Stimulated activated CD8-positive, alpha-beta memory T cell treated with anti-CD3 and anti-CD28 coated beads, Interleukin-12 subunit alpha, Interleukin-12 subunit beta, amount 100 ng/mL, for 4 hours (primary cell): ENCODE data around the gene KCNK18.
"Not testable (repeated sequence)": the region's sequence is repeated elsewhere in the genome, so short reads cannot be mapped to it uniquely, and the experiment has no call there.

ENCODE experiments used
- DNase-seq: peaks from one replicate; pipeline ENCODE4 v3.0.0-alpha.2; 2020; ENCODE audit warnings: low read depth

Gene KCNK18

DNA sequence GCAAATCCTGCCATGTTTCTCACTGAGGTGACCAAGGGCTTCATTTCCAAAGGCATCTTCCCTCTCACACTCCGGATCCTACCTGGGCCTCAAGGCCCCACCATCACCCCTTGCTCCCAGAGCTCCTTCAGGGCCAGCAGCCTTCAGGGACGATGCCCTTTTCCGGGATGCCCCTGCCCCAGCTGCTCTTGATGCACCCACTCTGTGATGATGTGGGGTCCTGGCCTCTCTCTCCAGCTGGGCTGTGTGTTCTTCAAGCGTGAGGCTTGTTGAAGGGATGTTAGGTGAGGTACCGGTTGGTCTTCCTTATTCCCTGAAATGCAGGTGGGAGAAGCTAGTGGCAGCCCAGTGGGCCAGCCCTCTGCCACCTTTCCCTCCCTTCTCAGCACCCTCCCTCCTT is 25.3 kb downstream of the KCNK18 start:
- DNase-seq, result no peak

DNA sequence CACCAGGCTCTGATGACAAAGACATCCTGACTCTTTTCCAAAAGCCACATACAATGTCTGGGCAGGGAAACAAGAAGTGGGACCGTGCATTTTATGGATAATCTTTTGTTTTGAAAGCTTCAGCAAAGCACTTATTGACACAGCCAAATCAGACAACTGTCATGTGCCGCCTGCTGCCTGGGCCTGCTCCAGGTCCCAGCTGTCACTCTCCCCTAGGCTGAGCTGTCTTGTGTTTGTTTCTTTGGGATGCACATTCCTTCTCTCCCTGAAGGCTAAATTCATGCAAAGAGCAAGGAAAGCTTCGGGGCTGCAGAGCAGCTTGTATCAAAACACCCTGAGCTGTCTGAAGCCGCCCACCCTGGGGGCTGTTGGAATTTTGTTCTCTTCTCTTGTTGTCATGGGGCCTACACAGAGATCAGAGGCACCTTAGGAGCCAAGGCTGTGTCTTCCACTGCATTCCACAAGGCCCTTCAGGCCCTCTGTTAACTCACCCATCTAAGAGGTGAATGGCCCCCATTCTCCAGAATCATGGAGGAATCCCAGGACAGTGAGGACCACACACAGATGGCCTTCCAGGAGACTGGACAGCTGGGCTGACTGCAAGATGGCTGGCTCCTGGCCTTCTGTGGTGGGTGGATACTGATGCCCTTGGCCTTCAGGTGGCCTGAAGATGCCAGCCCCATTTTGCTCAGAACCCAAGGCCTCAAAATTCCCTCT is 25.8 kb downstream of the KCNK18 start:
- DNase-seq, result no peak

DNA sequence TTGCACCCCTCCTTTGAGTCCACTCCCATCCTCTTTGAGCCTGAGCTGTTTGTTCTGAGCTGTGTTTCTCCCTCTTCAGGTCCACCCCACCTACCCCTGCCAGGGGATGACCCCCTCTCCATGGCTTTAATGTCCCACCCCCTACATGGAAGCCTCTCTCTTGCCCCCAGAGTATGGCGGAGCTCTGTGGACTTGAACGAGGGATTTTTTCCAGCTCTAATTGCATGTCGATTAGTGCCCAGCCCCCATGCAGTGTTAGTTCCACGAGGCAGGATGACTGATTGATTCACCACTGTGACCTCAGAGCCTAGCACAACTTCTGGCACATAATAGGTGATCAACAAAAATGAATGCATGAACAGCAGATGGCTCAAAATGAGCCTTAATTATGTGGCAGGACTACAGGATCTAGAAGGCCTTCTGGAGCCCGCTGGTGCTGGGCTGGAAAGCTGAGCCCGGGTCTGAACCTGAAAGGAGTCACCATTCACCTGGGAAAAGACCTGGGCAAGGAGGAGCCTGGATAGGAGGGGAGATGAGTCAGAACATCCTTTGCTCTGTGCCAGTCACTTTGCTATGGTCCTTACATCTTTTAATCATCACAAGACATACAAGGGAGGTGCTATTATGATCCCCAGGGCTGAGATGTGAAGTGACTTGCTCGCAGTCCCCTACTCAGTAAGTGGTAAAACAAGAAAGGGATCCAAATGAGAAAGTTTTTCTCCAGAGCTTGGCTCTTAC is 26.6 kb downstream of the KCNK18 start:
- DNase-seq, result no peak

DNA sequence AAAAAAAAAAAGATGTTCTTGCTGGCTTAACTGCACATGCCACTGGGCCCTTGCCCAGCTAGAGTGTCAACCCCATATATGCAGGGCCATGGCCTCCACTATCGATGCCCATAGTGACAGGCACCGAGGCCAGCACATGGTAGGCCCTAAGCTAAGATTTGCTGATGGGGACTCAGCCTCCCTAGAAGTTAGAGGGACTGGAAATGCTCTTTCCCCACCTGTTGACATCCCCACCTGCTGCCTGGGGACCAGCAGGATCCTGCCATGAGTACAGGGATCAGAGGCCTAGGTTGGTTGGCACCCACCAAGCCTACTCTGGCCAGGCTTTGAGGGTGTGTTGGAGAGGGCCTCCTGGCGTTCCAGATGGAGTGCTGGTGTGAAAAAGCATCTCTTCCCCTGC is 27.6 kb downstream of the KCNK18 start:
- no peak for DNase-seq

DNA sequence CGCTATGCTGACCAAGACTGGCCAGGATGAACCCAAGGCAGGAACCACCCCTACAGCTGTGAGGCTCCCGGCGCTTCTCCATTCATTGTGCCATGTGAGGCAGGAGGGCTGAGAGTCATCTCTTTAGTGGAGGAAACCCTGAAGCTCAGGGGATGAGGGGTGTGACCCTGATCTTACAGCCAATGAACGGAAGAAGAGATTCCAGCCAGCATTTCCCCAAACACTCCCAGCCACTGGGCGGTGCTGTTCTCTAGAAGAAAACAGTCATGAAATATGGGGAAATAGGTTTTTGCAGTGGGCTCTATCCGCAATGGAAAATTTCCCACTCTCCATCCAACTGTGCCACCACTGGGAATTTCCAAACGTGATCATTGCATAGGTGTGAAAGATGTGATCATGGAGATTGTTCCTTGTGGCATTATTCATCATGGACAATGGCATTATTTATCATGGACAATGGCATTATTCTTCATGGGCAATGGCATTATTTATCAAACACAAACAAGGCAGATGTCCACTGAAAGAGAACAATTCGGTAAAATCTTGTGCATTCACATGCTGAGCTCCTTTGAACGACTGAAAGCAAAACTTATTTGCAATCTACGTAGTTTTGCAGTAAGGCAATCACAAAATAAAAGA is 29.6 kb downstream of the KCNK18 start:
- DNase-seq, result no peak

DNA sequence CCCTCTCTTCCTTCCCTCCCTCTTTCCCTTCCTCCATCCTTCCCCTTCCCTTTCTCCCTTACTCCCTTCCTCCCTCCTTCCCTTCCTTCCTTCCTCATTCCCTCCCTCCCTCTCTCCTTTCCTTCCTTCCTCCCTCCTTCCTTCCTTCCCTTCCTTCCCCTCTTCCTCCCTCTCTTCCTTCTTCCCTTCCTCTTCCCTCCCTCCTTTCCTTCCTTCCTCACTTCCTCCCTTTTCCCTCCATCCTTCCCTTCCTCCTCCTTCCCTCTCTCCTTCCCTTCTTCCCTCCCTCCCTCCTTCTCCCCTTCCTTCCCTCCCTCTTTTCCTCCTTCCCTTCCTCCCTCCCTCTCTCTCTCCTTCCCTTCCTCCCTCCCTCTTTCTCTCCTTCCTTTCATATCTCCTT is 30.9 kb downstream of the KCNK18 start:
- no peak for DNase-seq

DNA sequence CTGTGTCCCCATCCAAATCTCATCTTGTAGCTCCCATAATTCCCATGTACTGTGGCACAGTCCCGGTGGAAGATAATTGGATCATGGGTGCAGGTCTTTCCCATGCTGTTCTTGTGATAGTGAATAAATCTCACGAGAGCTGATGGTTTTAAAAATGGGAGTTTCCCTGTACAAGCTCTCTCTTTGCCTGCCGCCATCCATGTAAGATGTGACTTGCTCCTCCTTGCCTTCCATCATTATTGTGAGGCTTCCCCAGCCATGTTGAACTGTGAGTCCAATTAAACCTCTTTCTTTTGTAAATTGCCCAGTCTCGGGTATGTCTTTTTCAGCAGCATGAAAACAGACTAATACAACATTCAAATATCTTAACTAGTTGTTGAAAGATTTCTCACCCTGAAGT is 32.8 kb downstream of the KCNK18 start:
- not testable (repeated sequence) for DNase-seq

DNA sequence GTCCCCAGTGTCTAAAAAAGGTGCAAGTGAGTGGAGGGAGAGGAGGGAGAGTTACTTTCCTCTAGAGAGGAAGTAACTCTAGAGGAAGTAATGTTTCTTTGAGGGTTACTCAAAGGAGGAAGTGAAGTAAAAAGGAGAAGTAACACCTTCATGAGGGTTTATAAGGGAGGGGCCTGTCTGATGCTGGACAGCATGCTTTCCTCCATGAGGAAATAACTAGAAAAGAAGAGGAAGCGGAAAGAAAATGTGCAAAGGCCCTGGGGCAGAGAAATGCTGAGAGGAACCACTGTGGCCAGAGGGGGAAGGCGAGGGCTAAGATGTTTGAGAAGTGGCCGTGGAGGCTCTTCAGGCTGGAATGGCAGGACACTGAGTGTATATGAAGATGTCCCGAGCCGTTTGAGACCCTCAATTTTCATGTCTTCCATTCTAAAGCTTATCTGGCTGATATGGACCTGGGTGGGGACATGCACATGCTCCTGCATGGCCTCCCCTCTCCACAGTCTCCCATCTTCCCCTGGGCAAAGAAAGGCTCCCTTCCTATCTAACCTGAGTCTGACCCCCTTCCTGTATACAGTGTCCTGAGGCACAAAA is 40.2 kb downstream of the KCNK18 start:
- no peak for DNase-seq

DNA sequence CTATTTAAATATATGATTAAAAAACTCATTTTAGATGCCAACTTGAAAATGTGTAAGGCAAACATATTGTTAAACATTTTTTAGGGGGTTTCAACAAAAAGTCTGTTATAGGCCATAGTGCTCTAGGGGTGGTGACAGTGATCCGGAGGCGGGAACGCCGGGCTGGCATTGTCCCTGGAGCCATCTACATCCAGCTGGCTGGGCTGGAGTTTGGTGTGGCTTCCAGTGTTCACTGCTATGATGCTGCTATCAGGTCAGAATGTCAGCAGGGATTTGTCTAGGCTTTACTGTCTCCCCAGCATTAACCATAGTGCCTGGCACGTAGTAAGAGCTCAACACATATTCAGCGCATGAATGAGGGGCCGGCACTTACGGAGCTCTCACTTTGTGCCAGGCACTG is 41.8 kb downstream of the KCNK18 start:
- no peak for DNase-seq

DNA sequence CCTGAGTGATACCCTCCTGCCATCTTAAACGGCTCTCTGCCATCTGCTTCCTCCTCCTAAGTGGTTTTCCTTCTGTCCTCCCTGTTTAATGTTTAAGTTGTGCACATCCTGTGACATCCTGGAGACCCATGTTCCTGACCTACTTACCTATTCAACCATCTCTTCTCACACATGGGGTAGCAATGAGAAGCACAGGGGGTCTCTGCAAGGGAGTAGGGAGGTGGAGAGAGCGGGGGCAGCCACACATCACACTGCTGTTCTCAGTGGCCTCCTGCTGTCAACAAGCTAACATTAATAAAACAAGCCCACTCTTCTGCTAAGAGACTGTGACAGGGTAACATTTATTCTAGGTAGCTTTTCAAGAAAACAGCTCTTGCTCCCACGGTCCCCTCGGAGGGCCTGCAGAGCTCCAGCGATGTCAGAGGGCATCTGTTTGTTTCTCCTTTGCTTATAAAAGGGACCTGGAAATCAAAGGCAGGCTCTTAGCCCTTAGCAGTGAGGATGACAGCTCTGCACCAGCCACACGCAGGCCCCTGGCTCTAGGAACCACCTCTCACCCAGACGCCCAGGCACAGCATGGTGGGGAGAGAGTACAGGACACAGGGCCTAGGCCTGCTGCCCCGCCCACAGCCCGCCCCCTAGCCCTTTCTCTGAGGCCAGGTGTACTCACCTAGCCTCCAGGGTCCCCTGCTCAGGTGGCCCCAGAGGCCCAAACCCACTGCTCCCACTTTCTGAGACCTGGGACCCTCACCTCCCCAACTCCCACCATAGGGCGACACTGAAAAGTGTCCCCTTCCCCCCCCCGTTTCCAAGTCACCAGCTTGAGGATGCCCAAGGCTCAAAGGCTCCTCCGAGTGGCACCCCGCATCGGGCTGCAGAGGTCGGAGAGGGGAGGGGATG is 42.7 kb downstream of the KCNK18 start:
- DNase-seq, result no peak

DNA sequence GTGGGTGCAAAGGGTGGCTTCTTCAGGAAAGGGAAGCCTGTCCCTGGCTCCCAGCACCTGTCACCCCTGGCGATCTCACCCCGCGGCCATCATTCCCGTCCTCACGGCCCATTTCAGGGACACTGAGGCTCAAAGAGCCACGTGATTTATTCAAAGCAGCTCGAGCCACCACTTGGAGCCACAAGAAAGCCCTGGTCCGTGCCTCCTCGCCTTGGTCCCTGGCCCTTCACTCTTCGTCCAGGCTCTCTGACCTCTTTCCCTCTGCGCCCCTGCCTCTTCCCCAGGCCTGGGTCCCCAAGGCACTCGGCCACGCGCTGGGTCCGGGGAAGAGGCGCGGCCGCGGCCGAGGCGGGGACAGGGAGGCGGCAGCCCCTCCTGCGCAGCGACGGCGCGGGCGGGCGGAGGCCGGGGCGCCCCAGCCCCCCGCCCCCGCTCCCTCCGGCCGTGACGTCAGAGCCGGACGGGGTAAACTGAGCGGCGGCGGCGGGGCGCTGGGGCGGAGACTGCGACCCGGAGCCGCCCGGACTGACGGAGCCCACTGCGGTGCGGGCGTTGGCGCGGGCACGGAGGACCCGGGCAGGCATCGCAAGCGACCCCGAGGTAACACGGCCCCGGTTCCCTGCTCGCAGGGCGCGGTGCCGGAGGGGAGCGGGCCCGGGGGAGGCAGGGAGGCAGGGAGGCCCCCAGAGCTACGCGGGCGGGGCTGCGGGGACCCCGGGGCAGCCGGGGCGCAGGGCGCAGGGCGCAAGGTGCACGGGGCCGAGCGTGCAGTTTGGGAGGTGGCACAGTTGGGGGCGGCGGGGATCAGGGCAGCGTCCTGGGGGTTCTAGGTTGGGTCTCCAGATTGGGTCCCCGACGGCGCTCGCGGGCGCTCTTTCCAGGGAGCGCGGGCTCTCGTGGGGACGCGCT is 43.6 kb downstream of the KCNK18 start, which contains the start of gene SLC18A2:
SLC18A2 (plus strand) TSS at position 494 of the 909 bp plus-strand sequence. CDS start 580 bp downstream, outside the sequence.
- no peak for DNase-seq

DNA sequence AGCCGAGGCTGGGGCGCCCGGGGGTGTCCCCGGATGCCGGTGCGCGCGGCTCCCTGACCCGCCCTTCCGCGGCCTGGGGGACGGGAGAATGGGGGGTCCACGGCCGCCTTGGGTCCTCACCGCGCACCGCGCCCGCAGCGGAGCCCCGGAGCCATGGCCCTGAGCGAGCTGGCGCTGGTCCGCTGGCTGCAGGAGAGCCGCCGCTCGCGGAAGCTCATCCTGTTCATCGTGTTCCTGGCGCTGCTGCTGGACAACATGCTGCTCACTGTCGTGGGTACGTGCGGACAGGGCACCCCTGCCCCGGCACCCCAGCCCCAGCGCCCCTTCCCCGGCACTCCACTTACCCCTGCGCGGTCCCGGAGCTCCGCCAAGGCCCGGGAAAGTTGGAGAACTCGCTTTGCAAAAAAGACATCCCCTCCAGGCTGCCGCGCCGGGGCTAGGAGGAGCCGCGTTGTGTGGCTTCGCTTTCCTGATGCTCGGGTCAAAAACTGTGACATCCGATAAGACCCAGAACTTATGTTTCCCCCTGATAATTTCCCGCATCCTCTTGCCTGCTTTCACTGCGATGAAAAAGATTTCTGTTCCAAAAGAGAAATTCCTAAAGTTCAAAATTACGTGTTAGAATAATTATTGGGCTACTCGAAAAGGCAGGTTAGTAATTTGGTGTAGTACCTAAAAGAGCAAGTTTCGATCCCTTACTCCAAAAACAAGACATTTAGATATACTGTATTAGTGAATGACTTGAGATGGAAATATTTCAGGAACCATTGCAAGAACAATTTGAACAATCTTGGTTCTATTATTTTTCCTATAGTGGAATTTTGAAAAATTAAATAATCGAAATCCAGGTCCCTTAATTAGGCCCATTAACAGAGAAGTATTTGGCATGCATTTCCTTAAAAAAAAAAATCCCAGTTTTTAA is 44.5 kb downstream of the KCNK18 start:
- DNase-seq, result no peak

DNA sequence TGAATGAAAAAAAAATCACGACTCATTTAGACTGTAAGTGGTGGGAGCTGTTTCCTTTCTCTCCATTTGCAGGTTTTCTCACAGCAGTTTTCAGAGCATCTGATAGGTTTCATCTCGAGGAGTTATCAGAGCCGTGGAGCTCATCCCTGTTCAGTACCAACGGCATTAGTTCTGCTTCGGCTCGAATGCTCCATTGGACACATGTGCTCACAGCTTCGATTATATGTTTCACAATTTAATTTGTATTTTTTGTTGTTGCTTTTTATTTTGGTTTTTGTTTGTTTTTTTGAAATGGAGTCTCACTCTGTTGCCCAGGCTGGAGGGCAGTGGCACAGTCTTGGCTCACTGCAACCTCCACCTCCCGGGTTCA is 45.2 kb downstream of the KCNK18 start:
- DNase-seq, result no peak

DNA sequence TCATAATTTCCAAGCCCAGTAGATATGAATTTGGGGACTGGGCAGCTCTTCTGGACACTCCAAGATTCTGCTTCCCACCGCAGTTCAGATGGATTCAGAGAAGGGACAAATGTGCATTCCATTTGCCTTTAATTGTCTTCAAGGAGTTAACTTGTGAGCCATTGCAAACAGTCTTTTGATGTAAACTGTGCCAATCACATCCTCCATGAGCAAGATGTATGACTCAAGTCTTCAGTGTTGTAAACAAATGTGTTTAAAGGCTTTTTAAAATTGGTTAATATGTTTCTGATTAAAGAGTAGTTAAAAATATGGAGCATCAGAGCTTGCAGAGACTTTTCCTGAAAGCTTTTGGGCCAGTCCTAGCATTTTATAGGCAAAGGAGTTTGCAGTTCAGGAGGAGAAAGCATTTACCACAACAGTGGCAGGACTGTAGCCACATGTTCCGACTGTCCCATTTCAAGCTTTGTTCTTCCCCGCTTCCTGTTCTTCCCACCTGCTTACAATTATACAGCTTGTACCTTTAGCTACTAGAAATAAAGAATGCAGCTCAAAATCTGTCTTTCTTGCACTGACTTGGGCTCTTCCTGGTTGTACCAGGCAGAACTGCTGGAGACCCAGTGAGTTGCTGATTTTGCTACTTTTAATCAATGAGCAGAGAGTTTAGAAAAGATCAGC is 49.8 kb downstream of the KCNK18 start:
- no peak for DNase-seq

DNA sequence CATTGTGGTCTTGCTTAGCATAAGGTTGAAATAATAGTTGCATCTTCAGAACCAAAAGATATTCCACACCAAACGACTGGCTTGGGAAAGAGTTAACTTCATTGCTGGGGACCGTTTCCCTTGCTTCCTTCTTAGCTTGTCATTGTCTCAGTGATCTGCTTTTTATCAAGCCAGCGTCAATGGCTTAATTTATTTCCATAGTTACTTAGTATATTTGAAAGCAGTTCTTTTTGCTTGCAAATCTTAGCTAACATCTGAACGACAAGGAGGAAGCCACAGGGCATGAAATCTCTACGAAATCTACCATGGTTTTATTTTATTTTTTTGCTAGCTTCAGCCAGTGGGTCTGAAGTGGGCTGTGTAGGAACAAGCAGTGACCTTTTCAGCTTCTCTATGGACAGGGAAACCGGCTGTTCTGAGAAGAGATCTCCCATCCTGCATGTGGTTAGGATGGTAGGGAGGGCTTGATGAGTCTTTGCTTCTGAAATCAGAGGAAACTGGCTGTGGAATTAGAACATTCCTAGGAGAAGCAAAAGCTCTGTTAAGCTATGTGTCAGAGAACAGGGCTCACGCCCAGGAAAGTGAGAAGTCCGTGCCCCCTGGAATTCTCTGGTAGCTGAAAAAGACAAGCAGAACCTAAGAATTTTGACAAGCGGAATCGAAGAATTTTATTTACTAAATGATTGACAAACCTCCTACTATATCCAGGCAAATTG is 51.6 kb downstream of the KCNK18 start:
- no peak for DNase-seq

DNA sequence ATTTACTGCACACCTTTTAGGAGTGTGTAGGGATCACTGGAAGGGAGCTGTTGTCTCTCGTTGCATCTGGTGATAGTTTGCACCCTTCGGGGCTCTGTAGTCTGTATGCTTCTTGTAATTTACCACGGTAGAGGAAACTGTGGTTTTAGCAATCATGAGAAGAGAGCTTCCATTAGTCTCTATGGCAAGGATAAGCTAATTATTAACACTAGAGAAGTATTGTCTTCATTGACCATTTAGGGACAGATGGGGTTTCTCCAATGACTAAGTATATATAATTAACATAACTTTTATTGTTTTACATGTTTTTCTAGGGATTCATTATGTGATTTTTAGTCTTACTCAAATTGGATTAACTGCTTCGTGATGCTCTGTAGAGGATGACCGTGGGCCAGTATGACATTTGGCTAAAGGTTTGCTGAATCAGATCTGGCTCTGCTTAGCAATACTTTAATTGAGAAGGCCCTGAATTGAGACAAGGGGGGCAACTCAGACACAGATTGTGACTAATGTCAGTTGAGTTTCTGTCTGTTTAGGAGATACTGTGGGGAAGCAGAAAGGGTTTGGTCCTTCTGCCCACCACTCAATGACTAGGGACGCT is 52.3 kb downstream of the KCNK18 start:
- DNase-seq, result no peak

DNA sequence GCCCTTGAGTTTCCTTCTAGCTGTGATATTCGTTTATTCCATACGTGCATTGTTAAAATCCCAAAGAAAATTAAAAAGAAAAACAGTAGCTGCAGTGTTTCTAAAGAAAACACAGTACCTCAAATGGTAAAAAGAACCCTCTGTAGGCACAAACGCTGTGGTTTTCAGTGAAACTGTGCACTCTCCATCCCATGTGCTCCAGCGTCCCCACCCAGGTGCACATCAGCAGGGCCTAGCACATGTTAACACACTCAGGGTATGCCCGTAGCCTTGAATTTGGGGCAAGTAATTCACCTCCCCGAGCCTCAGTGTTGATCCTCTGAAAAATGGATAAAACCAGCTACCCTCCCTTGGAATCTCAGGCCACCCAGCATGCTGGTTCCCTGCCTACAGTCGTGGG is 53.1 kb downstream of the KCNK18 start:
- no peak for DNase-seq

DNA sequence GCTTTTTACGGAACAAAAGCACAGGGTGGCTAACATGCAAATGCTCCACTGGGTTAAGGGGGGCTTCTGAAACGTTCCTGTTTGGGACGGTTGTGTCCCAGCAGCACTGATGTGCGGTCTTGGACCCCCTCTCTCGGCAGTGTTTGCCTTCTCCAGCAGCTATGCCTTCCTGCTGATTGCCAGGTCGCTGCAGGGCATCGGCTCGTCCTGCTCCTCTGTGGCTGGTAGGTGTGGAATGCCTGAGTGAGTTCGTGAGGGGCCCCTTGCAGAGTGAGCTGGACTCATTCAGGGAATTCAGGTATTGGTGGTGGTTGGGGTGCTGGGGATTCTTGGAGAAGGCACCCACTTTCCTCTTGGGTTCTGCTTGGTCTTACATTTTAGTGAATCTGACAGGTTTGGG is 56.6 kb downstream of the KCNK18 start:
- no peak for DNase-seq
